H1 (cell line): ENCODE measurements around the gene CCDC180. TPM values are rescaled to one million over a fixed set of nuclear protein-coding genes. Genes with fewer than 3 reads are reported as not detected.

Experiments used
- CTCF ChIA-PET: fragments of 300-600 bp; sonication (Branson Sonifier 250); formaldehyde crosslinking; loops from one replicate; lab custom pipeline; 2021; ENCODE audit not compliant: partially characterized antibody; lab: Charles Lee
- POLR2A ChIA-PET: fragments of 300-600 bp; sonication (Branson Sonifier 250); formaldehyde crosslinking; loops from one replicate; lab custom pipeline; 2021; ENCODE audit warnings: inconsistent platforms; ENCODE audit not compliant: partially characterized antibody; lab: Charles Lee
- DNase-seq, 2 experiments: peaks; one replicate each; pipeline versions ENCODE4 v3.0.0 to v3.0.0-alpha.2; 2010 to 2022; ENCODE audit warnings: low spot score in 2 of 2, low read depth in 1 of 2, mixed read lengths in 1 of 2
- FAIRE-seq: peaks from 2 replicates; lab custom pipeline; 2011; peaks lifted over from hg19 to GRCh38; lab: Jason Lieb, UNC
- H2AFZ ChIP-seq: 2 replicates; pipeline ENCODE4 v1.8.1; 2012; ENCODE audit warnings: low read length, inconsistent platforms
- H2AK5ac ChIP-seq: 2 replicates; pipeline ENCODE4 v1.6.1; 2013; ENCODE audit warnings: low read depth, low read length
- H2BK120ac ChIP-seq: replicated peaks from 2 replicates; pipeline ENCODE3; 2013; ENCODE audit warnings: low read depth, low read length, inconsistent platforms
- H2BK12ac ChIP-seq: 2 replicates; pipeline ENCODE4 v1.6.1; 2013; ENCODE audit warnings: low read depth, low read length
- H2BK15ac ChIP-seq: 2 replicates; pipeline ENCODE4 v1.6.1; 2013; ENCODE audit warnings: low read length
- H2BK20ac ChIP-seq: 2 replicates; pipeline ENCODE4 v1.6.1; 2013; ENCODE audit warnings: low read length
- H2BK5ac ChIP-seq: 2 replicates; pipeline ENCODE4 v1.6.1; 2013; ENCODE audit warnings: low read depth, low read length
- H3K14ac ChIP-seq: 2 replicates; pipeline ENCODE4 v1.6.1; 2013; ENCODE audit warnings: inconsistent platforms; ENCODE audit not compliant: insufficient read length
- H3K18ac ChIP-seq: 2 replicates; pipeline ENCODE4 v1.6.1; 2013; ENCODE audit warnings: low read length; ENCODE audit errors: extremely low read depth
- H3K23ac ChIP-seq: 2 replicates; pipeline ENCODE4 v1.6.1; 2013; ENCODE audit warnings: inconsistent platforms; ENCODE audit not compliant: insufficient read length
- H3K23me2 ChIP-seq: 2 replicates; pipeline ENCODE4 v1.6.1; 2013; ENCODE audit warnings: low read depth, low read length
- H3K27ac ChIP-seq: 2 replicates; pipeline ENCODE4 v1.6.1; 2011; ENCODE audit warnings: low read depth, low read length, inconsistent platforms
- H3K27me3 ChIP-seq, 4 experiments: replicated peaks in 1 of 4; 1 replicate in 1 of 4; 2 replicates in 3 of 4; pipeline versions ENCODE4 v1.6.1 to v1.8.1; 2011 to 2013; ENCODE audit warnings: low read length in 3 of 4, mild to moderate bottlenecking in 3 of 4, inconsistent platforms in 2 of 4, mixed read lengths in 2 of 4, moderate library complexity in 1 of 4; ENCODE audit not compliant: control insufficient read depth in 3 of 4, insufficient read depth in 3 of 4; ENCODE audit errors: extremely low read depth in 1 of 4
- H3K36me3 ChIP-seq, 4 experiments: 2 replicates each; pipeline versions ENCODE4 v1.6.1 to v1.8.1; 2011 to 2013; ENCODE audit warnings: mild to moderate bottlenecking in 4 of 4, low read length in 3 of 4, moderate library complexity in 2 of 4, control low read depth in 1 of 4, inconsistent platforms in 1 of 4; ENCODE audit not compliant: insufficient read depth in 4 of 4, control insufficient read depth in 2 of 4
- H3K4ac ChIP-seq: replicated peaks from 2 replicates; pipeline ENCODE3; 2013; ENCODE audit warnings: low read length, low read depth, mixed read lengths, inconsistent platforms; ENCODE audit not compliant: insufficient read length
- H3K4me1 ChIP-seq, 4 experiments: replicated peaks in 1 of 4; 1 replicate in 1 of 4; 2 replicates in 3 of 4; pipeline versions ENCODE4 v1.6.1 to v1.8.1; 2011 to 2013; ENCODE audit warnings: low read length in 3 of 4, inconsistent platforms in 2 of 4, mixed read lengths in 1 of 4; ENCODE audit not compliant: insufficient read depth in 4 of 4, control insufficient read depth in 3 of 4
- H3K4me2 ChIP-seq, 2 experiments: 2 replicates each; pipeline versions ENCODE4 v1.6.1 to v1.8.1; 2011 to 2013; ENCODE audit warnings: low read depth in 2 of 2, low read length in 2 of 2, control low read depth in 1 of 2, inconsistent platforms in 1 of 2, mild to moderate bottlenecking in 1 of 2; ENCODE audit not compliant: insufficient read depth in 1 of 2
- H3K4me3 ChIP-seq, 4 experiments: fragments of 200-600, 300-600 bp in 1 of 4; sonication (generic), shearing (Covaris generic), sonication (Bioruptor Twin) in 1 of 4; 2 replicates each; pipeline versions ENCODE4 v1.5.1 to v1.8.1; 2011 to 2016; ENCODE audit warnings: low read length in 4 of 4, low read depth in 3 of 4, control low read depth in 2 of 4, inconsistent platforms in 2 of 4, mild to moderate bottlenecking in 2 of 4, mixed read lengths in 1 of 4, moderate library complexity in 1 of 4; ENCODE audit not compliant: insufficient read depth in 2 of 4; ENCODE audit errors: extremely low read depth in 1 of 4
- H3K56ac ChIP-seq: replicated peaks from 2 replicates; pipeline ENCODE3; 2013; ENCODE audit warnings: low read depth, mild to moderate bottlenecking, mixed read lengths, low read length, inconsistent platforms; ENCODE audit not compliant: insufficient read length
- H3K79me1 ChIP-seq: 2 replicates; pipeline ENCODE4 v1.6.1; 2013; ENCODE audit warnings: low read depth, low read length, control low read depth
- H3K79me2 ChIP-seq, 2 experiments: 2 replicates each; pipeline versions ENCODE4 v1.6.1 to v1.8.1; 2012 to 2013; ENCODE audit warnings: low read length in 2 of 2, mild to moderate bottlenecking in 2 of 2, inconsistent platforms in 1 of 2; ENCODE audit not compliant: insufficient read depth in 2 of 2, control insufficient read depth in 1 of 2
- H3K9ac ChIP-seq, 4 experiments: replicated peaks in 1 of 4; 1 replicate in 1 of 4; 2 replicates in 3 of 4; pipeline versions ENCODE4 v1.6.1 to v1.8.1; 2011 to 2013; ENCODE audit warnings: low read depth in 3 of 4, low read length in 3 of 4, control low read depth in 2 of 4, mild to moderate bottlenecking in 2 of 4, moderate library complexity in 2 of 4, inconsistent platforms in 1 of 4; ENCODE audit errors: extremely low read depth in 1 of 4
- H3K9me3 ChIP-seq, 2 experiments: 2 replicates each; pipeline versions ENCODE4 v1.6.1 to v1.8.1; 2012 to 2013; ENCODE audit warnings: mild to moderate bottlenecking in 2 of 2, moderate library complexity in 2 of 2, control low read depth in 1 of 2, inconsistent platforms in 1 of 2, low read depth in 1 of 2, low read length in 1 of 2, mixed read lengths in 1 of 2; ENCODE audit not compliant: insufficient read depth in 2 of 2
- H4K20me1 ChIP-seq, 2 experiments: replicated peaks in 1 of 2; 2 replicates each; pipeline versions ENCODE3 to v1.8.1; 2011 to 2013; ENCODE audit warnings: inconsistent platforms in 2 of 2, low read length in 2 of 2, mild to moderate bottlenecking in 1 of 2; ENCODE audit not compliant: insufficient read depth in 2 of 2, control insufficient read depth in 1 of 2
- H4K5ac ChIP-seq: 2 replicates; pipeline ENCODE4 v1.6.1; 2013; ENCODE audit warnings: low read length, low read depth, mixed read lengths, inconsistent platforms; ENCODE audit not compliant: insufficient read length
- H4K8ac ChIP-seq: 2 replicates; pipeline ENCODE4 v1.8.0; 2013; ENCODE audit warnings: mild to moderate bottlenecking, moderate library complexity, low read length, inconsistent platforms; ENCODE audit not compliant: insufficient read depth; ENCODE audit errors: extremely low read depth
- H4K91ac ChIP-seq: replicated peaks from 2 replicates; pipeline ENCODE3; 2013; ENCODE audit warnings: low read length, mixed read lengths, inconsistent platforms; ENCODE audit not compliant: insufficient read length
- RFX5 ChIP-seq: IDR thresholded peaks from 2 replicates; pipeline ENCODE4 v1.6.1; 2011; ENCODE audit warnings: low read depth, low read length, improper control_type of control experiment, borderline replicate concordance
- WGBS, 2 experiments: shearing (Covaris generic) in 1 of 2; methylation state at CpG; one replicate each; pipeline versions ENCODE4 v1.1.6 to v1.1.7; 2013 to 2015; ENCODE audit warnings: low lambda C conversion rate in 2 of 2, mixed read lengths in 2 of 2, inconsistent platforms in 1 of 2, low coverage in 1 of 2, missing lambda C conversion rate in 1 of 2; ENCODE audit not compliant: insufficient replicate concordance in 2 of 2, insufficient coverage in 1 of 2, insufficient read length in 1 of 2; ENCODE audit errors: extremely low coverage in 1 of 2, missing lambda C conversion rate in 1 of 2; 5-methylcytosine and 5-hydroxymethylcytosine counted together
- polyA plus RNA-seq, 7 experiments: library from polyadenylated mRNA; depleted of rRNA in 3 of 7; stranded (reverse) in 5 of 7; unstranded in 2 of 7; fragments of >200 nt in 5 of 7; fragments of 200-250 nt in 2 of 7; gene quantifications; 1 replicate in 5 of 7; 2 replicates in 1 of 7; 4 replicates in 1 of 7; pipeline versions ENCODE4 v1.2.1 to v1.2.3, GENCODE V29; 2011 to 2013; ENCODE audit warnings: missing spikeins in 2 of 7, mixed read lengths in 2 of 7
- total RNA-seq: library from RNA; stranded (reverse); fragmentation: NEBNext Ultra II Directional; extraction: Animal tissue kit (Norgen Biotek cat#: 25700); gene quantifications from 2 replicates; pipeline ENCODE4 v1.2.1, GENCODE V29; 2021
- TF ChIP-seq, protein P1 (sequence below): IDR thresholded peaks from 2 replicates; pipeline ENCODE4 v1.6.1; 2011; ENCODE audit warnings: low read length, improper control_type of control experiment

Gene CCDC180
- total and polyA plus RNA-seq, 2 of the 8 experiments (the other 6 are each of a cell fraction or from before 2014, with no cell fraction given), result 2.6 to 8.2 TPM

DNA sequence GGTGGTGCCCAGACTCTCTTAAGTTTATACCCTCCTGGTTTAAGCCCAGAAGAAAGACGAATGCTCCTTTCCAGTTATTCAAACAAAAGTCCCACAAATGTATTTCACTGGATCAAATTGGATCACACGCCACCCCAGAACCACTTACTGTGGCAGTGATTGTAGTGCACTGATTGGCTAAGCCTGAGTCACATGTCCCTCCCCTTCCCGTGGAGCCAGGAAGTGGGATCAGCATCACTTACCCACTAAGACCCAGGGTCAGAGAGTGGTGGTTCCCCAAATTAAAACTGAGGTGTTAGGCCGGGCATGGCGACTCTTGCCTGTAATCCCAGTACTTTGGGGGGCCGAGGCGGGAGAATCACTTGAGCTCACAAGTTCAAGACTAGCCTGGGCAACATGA is 29.5 kb upstream of the CCDC180 start:
- Histone ChIP-seq H2BK5ac (no peak overlapping the region), H3K23me2 (no peaks in the 10 kb centered on the region), H4K20me1 (no peaks in the 10 kb centered on the region), H3K79me1 (no peaks in the 10 kb centered on the region), H3K56ac (no peak overlapping the region), H3K4me2 (no peak overlapping the region), H3K23ac (no peak overlapping the region), H3K4me3 (no peak overlapping the region), H2BK12ac (no peak overlapping the region), H3K9me3 (no peaks in the 10 kb centered on the region), H3K36me3 (peaks cover 3 to 26% (median 18%) of the 10 kb centered on the region in 4 experiments; a peak in 7 of 8 replicates), H3K27me3 (no peaks in the 10 kb centered on the region), H3K27ac (no peak overlapping the region), H3K18ac (no peak overlapping the region), H4K91ac (no peak overlapping the region), H3K4me1 (peaks cover 6 to 10% (median 8%) of the 10 kb centered on the region in 4 experiments), H2BK15ac (no peak overlapping the region; the same call in 1 of the 2 replicates), H3K4ac (no peak overlapping the region), H2BK120ac (no peak overlapping the region), H2AFZ (no peak overlapping the region), H4K5ac (no peak overlapping the region), H2AK5ac (no peak overlapping the region), H2BK20ac (no peak overlapping the region), H3K9ac (no peak overlapping the region), H3K79me2 (no peaks in the 10 kb centered on the region), H3K14ac (no peak overlapping the region), H4K8ac (no peak overlapping the region; the same call in 1 of the 2 replicates)
- ChIA-PET CTCF (interaction anchor here (1.1 to 1.2 kb wide), 2 partner anchors 14 to 109 kb away, joined by 3 read pairs; no protein-coding TSS in a partner anchor), POLR2A (interaction anchor here (0.7 to 1.6 kb wide), 2 partner anchors 27 to 56 kb away, joined by 3 to 5 read pairs; no protein-coding TSS in a partner anchor)
- DNase-seq (no peak), FAIRE-seq (no peak)
- 95% methylated on average over 7 of the region's 7 CpGs; no CpG with 5 or more reads in 1 of the 2 experiments for WGBS, 2 experiments
- TF ChIP-seq, protein P1, sequence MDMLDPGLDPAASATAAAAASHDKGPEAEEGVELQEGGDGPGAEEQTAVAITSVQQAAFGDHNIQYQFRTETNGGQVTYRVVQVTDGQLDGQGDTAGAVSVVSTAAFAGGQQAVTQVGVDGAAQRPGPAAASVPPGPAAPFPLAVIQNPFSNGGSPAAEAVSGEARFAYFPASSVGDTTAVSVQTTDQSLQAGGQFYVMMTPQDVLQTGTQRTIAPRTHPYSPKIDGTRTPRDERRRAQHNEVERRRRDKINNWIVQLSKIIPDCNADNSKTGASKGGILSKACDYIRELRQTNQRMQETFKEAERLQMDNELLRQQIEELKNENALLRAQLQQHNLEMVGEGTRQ, result no peak
- TF ChIP-seq RFX5, result no peak
- TF ChIP-seq, all 59 proteins: peak for 0
